ENCODE results near the gene RTL9.
"Not testable (repeated sequence)": the region's sequence is repeated elsewhere in the genome, so short reads cannot be mapped to it uniquely, and the experiment has no call there.

The RTL9 gene

DNA sequence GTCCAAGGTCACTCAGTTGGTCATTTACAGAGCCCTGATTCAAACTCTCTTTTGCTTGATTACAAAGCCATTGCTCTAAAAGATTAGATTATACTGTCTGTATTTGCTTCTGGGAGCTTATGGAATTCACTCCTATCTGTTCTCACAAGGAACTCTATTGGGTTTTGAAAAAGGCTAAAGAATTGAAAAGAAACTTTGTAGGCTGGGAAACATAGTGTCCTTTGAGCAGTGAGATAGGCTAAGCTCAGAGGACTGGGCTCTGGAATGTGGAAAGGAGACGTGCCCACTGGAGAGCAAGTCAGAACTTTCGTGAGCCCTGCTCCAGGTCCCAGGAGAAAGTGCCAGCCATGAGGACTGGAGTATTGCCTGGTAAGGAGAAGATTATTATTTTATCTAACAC lies at the start of gene RTL9:
TSS of gene RTL9 (plus strand) at position 301 of the 400 bp plus-strand sequence. CDS start 91,770 bp downstream, outside the sequence.
- DNase-seq (ENCODE audit: low read depth in 3 of 3) = no peak

DNA sequence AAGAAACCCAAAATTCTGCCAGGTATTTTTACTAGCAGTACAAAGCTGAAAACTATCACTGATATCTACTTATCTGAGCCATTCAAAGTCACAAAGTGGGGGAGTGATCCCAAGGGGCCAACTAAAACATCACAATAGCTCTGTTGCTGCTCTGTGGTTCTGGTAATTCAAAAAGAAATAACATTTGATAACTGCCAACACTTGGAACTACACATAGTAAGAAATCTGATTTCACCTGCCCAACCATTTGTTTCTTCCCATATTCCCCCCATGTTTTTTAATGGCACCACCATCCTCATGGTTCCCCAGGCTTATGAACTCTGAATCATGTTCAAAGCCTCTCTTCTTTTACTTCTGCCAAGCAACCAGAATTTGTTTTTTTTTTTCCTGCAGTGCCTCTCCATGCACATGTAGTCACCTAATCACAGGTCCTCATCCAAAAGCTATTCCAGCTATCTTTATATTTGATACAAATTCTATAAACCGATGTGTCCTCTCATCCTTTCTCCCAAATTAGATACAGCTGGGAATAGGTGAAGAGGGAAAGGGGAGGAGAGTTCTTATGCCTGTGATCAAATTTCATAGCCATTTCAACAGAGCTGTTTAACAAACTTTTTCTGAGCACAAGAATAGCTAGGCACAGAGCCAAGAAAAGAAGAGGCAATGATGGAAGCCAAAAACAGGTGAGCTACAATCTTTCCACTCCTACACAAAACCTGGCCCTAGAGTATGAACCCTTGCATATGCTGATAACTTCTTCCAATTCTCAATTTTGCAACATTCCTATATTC lies 48.5 kb upstream of the RTL9 start:
- no peak for DNase-seq (ENCODE audit: low read depth in 3 of 3)

DNA sequence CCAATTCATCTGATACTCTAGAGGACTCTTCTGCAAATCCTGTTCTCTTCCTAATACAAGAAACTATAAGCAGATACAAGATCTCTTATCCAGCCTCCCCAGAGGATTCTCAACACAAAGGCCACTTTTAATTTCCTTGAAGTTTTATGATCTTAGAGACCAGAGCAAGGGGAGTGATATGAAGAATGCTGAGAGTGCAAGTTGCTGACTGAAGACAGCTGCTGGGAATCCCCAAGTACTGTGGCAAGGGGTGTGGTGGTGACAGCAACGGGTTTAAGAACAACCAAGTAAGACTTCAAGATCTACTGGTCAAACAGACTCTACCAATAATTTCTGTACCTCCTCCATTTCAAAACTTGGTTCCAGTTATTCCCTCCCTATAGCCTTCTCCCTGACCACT lies 47.8 kb upstream of the RTL9 start:
- no peak for DNase-seq (ENCODE audit: low read depth in 3 of 3)

GRCh38 chrX:110311437-110312230 lies 47.0 kb upstream of the RTL9 start:
- DNase-seq (ENCODE audit: low read depth in 3 of 3) = no peak

DNA sequence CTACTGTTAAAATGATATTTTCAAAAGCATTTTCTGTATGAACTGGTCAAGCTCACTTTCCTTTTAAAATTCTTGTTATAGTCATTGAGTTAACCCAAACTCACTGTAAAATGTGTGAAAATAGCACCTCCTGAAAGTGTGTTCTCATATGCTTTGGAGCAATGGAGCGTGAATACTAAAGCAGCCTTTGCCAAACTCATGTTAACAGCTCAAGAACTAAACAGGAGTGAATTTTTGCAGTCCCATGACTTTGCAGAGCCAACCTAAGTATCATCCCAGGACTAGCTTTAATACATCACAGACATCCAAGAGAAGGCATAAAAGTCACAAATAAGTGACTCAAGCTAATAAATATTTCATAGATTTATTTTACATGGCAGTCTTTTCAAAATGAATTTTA lies 43.1 kb upstream of the RTL9 start:
- no peak for DNase-seq (ENCODE audit: low read depth in 3 of 3)

DNA sequence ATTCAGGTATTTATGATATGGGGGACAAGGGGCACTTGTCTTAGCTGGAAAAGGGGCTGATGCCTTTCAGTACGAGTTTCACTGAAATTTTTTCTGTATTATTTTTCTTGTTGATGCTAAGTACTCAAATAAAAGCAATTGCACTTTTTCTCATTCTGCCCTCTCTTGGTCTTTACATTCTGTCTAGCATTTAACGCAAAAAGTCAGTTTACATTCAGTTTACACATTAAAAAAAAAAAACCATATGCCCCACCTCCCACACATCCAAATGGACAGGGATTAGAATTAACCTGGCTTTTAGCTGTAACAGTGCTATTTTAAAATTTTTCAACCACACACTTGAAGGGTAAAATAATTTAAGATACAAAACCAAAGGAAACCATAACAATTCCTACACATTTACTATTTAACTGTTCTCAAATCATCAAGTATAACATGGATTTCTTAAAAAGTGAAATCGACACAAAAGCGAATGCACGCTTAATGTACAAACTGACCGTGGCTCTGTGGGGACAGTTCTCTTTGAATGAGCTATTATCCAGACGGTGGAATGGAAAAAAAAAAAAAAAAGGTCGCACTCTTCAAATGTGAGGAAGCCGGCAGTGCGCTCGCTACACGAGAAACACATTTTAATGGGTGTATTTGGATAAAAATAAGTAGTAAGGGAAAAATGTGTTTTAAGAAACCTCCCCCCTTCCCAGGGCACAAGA lies 42.1 kb upstream of the RTL9 start:
- no peak for DNase-seq (ENCODE audit: low read depth in 3 of 3)

GRCh38 chrX:110317061-110317819 lies 41.4 kb upstream of the RTL9 start:
- DNase-seq (ENCODE audit: low read depth in 3 of 3) = peak in 1 of 3 experiments; percentile 1

- peak; percentile 48 to 61 (median 61) for DNase-seq (ENCODE audit: low read depth in 3 of 3)
These were observed 40.6 kb upstream of the RTL9 start, which contains the start of gene AMMECR1 for GRCh38 chrX:110317820-110318663. AMMECR1 (minus strand) TSS chrX:110318085; CDS start chrX:110318071, 14 bp downstream.

- DNase-seq (ENCODE audit: low read depth in 3 of 3) = no peak
These were observed 40.0 kb upstream of the RTL9 start for GRCh38 chrX:110318664-110318968.

- no peak for DNase-seq (ENCODE audit: low read depth in 3 of 3)
These were observed 38.2 kb upstream of the RTL9 start for GRCh38 chrX:110320381-110320987.

- DNase-seq (ENCODE audit: low read depth in 3 of 3) = no peak
These were observed 37.6 kb upstream of the RTL9 start for GRCh38 chrX:110321081-110321480.

- no peak for DNase-seq (ENCODE audit: low read depth in 3 of 3)
These were observed 37.0 kb upstream of the RTL9 start for GRCh38 chrX:110321670-110322069.

- no peak for DNase-seq (ENCODE audit: low read depth in 3 of 3)
These were observed 36.0 kb upstream of the RTL9 start for GRCh38 chrX:110322603-110323002.

DNA sequence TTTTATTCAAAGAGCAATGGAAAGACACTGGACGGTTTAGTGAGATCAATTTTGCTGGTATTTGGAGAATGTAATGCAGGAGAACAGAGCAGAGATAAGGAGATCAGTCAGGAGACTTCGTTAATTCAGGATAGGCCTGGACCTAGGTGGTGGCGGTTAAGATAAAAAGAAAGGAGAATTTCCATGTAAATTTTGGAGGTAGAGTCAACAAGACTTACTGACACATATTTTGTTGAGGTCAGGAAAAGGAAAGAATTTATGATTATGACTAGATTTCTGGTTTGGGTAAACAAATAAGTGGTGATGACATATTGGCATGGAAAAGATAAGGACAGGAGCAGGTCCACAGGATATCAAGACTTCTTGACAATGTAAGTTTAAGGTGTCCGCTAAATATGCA lies 31.9 kb upstream of the RTL9 start:
- DNase-seq (ENCODE audit: low read depth in 3 of 3) = no peak

DNA sequence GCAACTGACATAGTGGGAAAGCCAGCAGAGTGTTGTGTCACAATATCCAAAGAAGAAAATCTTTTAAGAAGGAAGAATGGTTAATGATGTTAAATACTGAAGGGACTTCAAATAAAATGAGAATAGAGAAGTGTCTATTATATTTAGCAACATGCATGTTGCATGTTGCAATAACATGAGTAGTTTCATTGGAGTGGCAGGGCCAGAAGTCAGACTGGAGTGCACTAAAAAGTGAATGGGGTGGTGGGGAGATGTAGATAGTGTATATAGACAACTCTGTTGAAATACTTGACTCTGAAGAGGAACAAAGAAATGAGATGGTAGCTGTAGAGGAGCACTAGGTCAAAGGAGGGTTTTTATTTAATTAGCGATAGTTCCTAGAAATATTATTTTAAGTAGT lies 31.3 kb upstream of the RTL9 start:
- DNase-seq (ENCODE audit: low read depth in 3 of 3) = no peak

DNA sequence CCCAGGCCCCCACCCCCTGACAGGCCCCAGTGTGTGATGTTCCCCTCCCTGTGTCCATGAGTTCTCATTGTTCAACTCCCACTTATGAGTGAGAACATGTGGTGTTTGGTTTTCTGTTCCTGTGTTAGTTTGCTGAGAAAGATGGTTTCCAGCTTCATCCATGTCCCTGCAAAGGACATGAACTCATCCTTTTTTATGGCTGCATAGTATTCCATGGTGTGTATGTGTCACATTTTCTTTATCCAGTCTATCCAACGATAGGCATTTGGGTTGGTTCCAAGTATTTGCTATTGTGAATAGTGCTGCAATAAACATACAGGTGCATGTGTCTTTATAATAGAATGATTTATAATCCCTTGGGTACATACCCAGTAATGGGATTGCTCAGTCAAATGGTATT lies 30.0 kb upstream of the RTL9 start:
- not testable (repeated sequence) for DNase-seq (ENCODE audit: low read depth in 3 of 3)

DNA sequence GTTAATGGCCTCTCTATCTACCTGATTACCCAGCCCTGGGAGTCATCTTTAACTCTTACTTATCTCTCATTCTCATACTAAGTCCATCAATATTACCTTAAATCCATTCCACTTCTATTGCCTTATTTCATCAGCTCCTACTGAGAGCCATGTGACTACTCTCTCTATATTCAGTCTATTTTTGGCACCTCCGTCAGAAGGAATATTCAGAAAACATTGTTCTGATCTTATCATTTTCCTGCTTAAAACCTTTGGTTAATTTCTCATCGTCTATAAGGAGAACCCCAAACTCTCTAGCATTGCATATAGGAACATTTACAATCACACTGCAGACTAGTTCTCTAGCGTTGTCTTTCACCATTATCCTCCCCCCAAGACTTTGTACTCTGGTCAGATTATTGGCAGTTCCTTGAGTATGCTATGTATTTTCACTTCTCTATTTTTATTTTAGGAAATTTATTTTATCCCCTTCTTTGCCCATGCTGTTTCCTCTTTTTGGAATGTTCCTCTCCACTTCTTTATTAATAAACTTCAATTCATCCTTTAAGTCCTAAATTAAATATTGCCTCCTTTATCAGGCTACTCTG lies 27.1 kb upstream of the RTL9 start:
- no peak for DNase-seq (ENCODE audit: low read depth in 3 of 3)

GRCh38 chrX:110333458-110333857 lies 25.2 kb upstream of the RTL9 start:
- not testable (repeated sequence) for DNase-seq (ENCODE audit: low read depth in 3 of 3)

- no peak for DNase-seq (ENCODE audit: low read depth in 3 of 3)
These were observed 19.7 kb upstream of the RTL9 start for GRCh38 chrX:110338935-110339334.
